HG03342 (cell line): ENCODE measurements around the gene USP40.

ENCODE experiments used
- ATAC-seq: cut with Tn5 transposase; IDR thresholded peaks from one replicate; pipeline ENCODE4 v1.9.1; 2021; ENCODE audit warnings: mild to moderate bottlenecking, moderate library complexity; ENCODE audit not compliant: unreplicated experiment

The USP40 gene

GRCh38 chr2:233563663-233564430 lies 2.7 kb downstream of the USP40 start:
- no peak for ATAC-seq

- no peak for ATAC-seq
Observed at GRCh38 chr2:233556881-233557736, 9.5 kb downstream of the USP40 start.

GRCh38 chr2:233553366-233553765 lies 13.2 kb downstream of the USP40 start:
- no peak for ATAC-seq

GRCh38 chr2:233551491-233551890 lies 15.1 kb downstream of the USP40 start:
- no peak for ATAC-seq

- no peak for ATAC-seq
Observed at GRCh38 chr2:233546774-233547173, 19.8 kb downstream of the USP40 start.

GRCh38 chr2:233546101-233546500 lies 20.5 kb downstream of the USP40 start:
- ATAC-seq, result no peak

- no peak for ATAC-seq
Observed at GRCh38 chr2:233544200-233544610, 22.4 kb downstream of the USP40 start.

GRCh38 chr2:233542507-233542906 lies 24.1 kb downstream of the USP40 start:
- no peak for ATAC-seq

- no peak for ATAC-seq
Observed at GRCh38 chr2:233538741-233539140, 27.8 kb downstream of the USP40 start.

- ATAC-seq, result no peak
Observed at GRCh38 chr2:233535271-233535670, 31.3 kb downstream of the USP40 start.

GRCh38 chr2:233532971-233533370 lies 33.6 kb downstream of the USP40 start:
- ATAC-seq, result no peak

- ATAC-seq, result no peak
Observed at GRCh38 chr2:233531955-233532354, 34.6 kb downstream of the USP40 start.

GRCh38 chr2:233530381-233530780 lies 36.2 kb downstream of the USP40 start:
- ATAC-seq, result no peak

GRCh38 chr2:233528182-233528581 lies 38.4 kb downstream of the USP40 start:
- ATAC-seq, result no peak

- ATAC-seq, result no peak
Observed at GRCh38 chr2:233525791-233526190, 40.8 kb downstream of the USP40 start.

- peak; percentile 93 for ATAC-seq
Observed at GRCh38 chr2:233519787-233520611, 46.6 kb downstream of the USP40 start.

- no peak for ATAC-seq
Observed at GRCh38 chr2:233513953-233514655, 52.5 kb downstream of the USP40 start.

GRCh38 chr2:233503947-233504637 lies 62.5 kb downstream of the USP40 start:
- ATAC-seq, result peak; percentile 72

- ATAC-seq, result no peak
Observed at GRCh38 chr2:233503481-233503880, 63.1 kb downstream of the USP40 start.
